PC-9 (cell line): ENCODE results near the gene CPED1. TPM values are rescaled to one million over a fixed set of nuclear protein-coding genes. Genes with fewer than 3 reads are reported as not detected.

ENCODE experiments used
- BruUV-seq: library from RNA; stranded (reverse); fragments of 400-500 nt; replicated peaks from 2 replicates; lab custom pipeline; 2021; lab: Mats Ljungman, UMichigan
- CTCF ChIA-PET: fragments of 300-600 bp; sonication (Branson Sonifier 250); formaldehyde crosslinking; loops from one replicate; lab custom pipeline; 2022; ENCODE audit warnings: antibody characterized with exemption; lab: Charles Lee
- POLR2A ChIA-PET: fragments of 300-600 bp; sonication (Branson Sonifier 250); formaldehyde crosslinking; loops from one replicate; lab custom pipeline; 2022; ENCODE audit warnings: antibody characterized with exemption; ENCODE audit not compliant: unreplicated experiment; lab: Charles Lee
- DNase-seq, 2 experiments: peaks; one replicate each; pipeline versions ENCODE4 v3.0.0 to v3.0.0-alpha.2; 2015 to 2022; ENCODE audit warnings: mixed read lengths in 1 of 2
- H2AFZ ChIP-seq: fragments of 200-600 bp; sonication (generic); 2 replicates; pipeline ENCODE4 v1.8.1; 2017; ENCODE audit warnings: antibody characterized with exemption
- H3F3A ChIP-seq: fragments of 200-600 bp; sonication (generic); 2 replicates; pipeline ENCODE4 v1.8.1; 2017; ENCODE audit warnings: antibody characterized with exemption, mild to moderate bottlenecking, low read depth; ENCODE audit not compliant: insufficient read depth
- H3K27ac ChIP-seq: fragments of 200-600 bp; sonication (generic); 2 replicates; pipeline ENCODE4 v1.6.1; 2016; ENCODE audit warnings: mixed run types
- H3K27me3 ChIP-seq: fragments of 200-600 bp; sonication (generic); 2 replicates; pipeline ENCODE4 v1.6.1; 2016; ENCODE audit warnings: low read depth, mixed run types; ENCODE audit not compliant: insufficient read depth
- H3K36me3 ChIP-seq: fragments of 200-600 bp; sonication (generic); 2 replicates; pipeline ENCODE4 v1.6.1; 2016; ENCODE audit warnings: low read depth, mixed run types
- H3K4me1 ChIP-seq: fragments of 200-600 bp; sonication (generic); replicated peaks from 2 replicates; pipeline ENCODE4 v1.6.1; 2016; ENCODE audit warnings: mixed run types; ENCODE audit not compliant: insufficient read depth
- H3K4me2 ChIP-seq: fragments of 200-600 bp; sonication (generic); 2 replicates; pipeline ENCODE4 v1.6.1; 2017; ENCODE audit warnings: mixed run types
- H3K4me3 ChIP-seq: fragments of 200-600 bp; sonication (generic); 2 replicates; pipeline ENCODE4 v1.6.1; 2016; ENCODE audit warnings: mixed run types
- H3K79me2 ChIP-seq: fragments of 200-600 bp; sonication (generic); 2 replicates; pipeline ENCODE4 v1.6.1; 2017; ENCODE audit warnings: low read depth, mixed run types
- H3K9me2 ChIP-seq: fragments of 200-600 bp; sonication (generic); 2 replicates; pipeline ENCODE4 v1.8.1; 2017; ENCODE audit warnings: mild to moderate bottlenecking; ENCODE audit not compliant: insufficient read depth
- H3K9me3 ChIP-seq: fragments of 200-600 bp; sonication (generic); 2 replicates; pipeline ENCODE4 v1.8.1; 2016; ENCODE audit warnings: low read depth; ENCODE audit not compliant: insufficient read depth
- H4K20me1 ChIP-seq: fragments of 200-600 bp; sonication (generic); 2 replicates; pipeline ENCODE4 v1.8.1; 2017; ENCODE audit not compliant: insufficient read depth
- CTCF ChIP-seq: fragments of 200-600 bp; sonication (generic); conservative IDR thresholded peaks from 2 replicates; pipeline ENCODE4 v1.6.1; 2017; ENCODE audit warnings: mixed run types, antibody characterized with exemption, mild to moderate bottlenecking, moderate library complexity
- EZH2 ChIP-seq: fragments of 200-600 bp; sonication (generic); IDR thresholded peaks from 2 replicates; pipeline ENCODE4 v1.8.0; 2017; ENCODE audit warnings: antibody characterized with exemption, low read depth
- intact Hi-C: fragments of 100-400 bp; cut with micrococcal nuclease; formaldehyde crosslinking; loops from one replicate; pipeline ENCODE4 v1.10.0; 2022; ENCODE audit not compliant: unreplicated experiment
- total RNA-seq: library from RNA; stranded (reverse); gene quantifications from 2 replicates; pipeline ENCODE4 v1.2.3, GENCODE V29; 2021

Gene CPED1
- total RNA-seq, 1 experiment from 2014 or later = 2.4 TPM

DNA sequence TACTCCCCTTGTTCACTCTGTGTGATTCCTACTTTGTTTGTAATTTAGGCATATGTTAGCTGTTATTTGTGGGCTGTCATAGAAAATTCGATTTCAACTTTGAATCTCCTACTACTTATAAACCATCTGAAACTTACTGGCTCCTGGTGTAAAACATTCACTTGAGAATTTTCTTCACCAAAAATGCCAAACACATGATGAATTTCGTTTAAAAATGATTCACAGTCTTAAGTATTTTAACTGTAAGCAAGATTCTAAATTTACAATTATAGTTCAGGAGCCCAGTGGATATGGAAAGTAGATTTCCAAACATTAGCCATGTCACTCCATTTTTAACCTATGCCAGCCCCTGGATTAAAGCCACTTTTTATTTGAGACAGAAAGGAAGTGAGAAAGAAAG is 3.1 kb downstream of the CPED1 start:
- no peak for DNase-seq
- no peak overlapping the region for H3K27ac ChIP-seq
- no peak overlapping the region for H2AFZ ChIP-seq
- no TSS peak for BruUV-seq
- no peak for TF ChIP-seq EZH2
- no peak for TF ChIP-seq CTCF
- ChIA-PET CTCF (interaction anchor here (0.7 kb wide), 1 partner anchor 25 kb away, joined by 3 read pairs; no protein-coding TSS in a partner anchor), POLR2A (no interaction called here)
- H3K9me2 ChIP-seq = peaks cover 3% of the 10 kb centered on the region; the same call in 1 of the 2 replicates
- H3K36me3 ChIP-seq = no peaks in the 10 kb centered on the region
- H4K20me1 ChIP-seq = no peaks in the 10 kb centered on the region
- no peaks in the 10 kb centered on the region for H3K9me3 ChIP-seq
- H3K27me3 ChIP-seq = no peaks in the 10 kb centered on the region
- H3K4me2 ChIP-seq = no peak overlapping the region
- H3K79me2 ChIP-seq = no peaks in the 10 kb centered on the region
- peaks cover 18% of the 10 kb centered on the region for H3K4me1 ChIP-seq
- intact Hi-C loops = no loop called here
- peaks cover 3% of the 10 kb centered on the region; the same call in 1 of the 2 replicates for H3F3A ChIP-seq
- no peak overlapping the region for H3K4me3 ChIP-seq

DNA sequence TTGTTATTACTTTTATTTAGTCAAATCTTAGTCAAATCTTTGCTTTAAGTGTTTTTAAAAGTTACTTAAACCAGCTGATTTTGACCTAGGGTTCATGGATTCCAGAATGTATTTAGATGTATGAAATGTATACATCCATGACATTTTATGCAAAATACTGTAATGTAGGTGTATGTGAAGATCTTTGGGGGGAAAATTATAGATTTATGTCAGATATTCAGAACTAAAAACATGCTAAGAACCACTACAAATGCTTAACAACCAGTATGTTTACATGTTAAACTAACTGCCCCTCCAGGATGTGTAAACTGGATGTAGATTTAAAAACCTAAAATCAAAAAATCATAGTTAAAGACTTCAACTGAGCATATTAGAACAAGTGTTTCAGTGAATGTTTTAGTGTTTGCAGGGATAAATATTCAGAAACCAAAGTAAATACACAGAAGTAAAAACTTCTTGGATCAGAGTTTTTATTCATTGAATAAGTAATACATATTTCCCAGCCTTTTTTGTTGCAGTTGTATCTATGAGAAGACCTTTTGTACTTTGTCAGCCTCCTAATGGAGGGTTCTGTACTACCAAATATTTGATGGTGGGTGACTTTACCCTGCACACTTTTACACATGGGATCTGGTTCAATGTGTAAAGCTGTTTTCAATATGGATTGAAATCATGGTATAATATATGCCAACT is 3.9 kb downstream of the CPED1 start:
- H3K4me1 ChIP-seq = peaks cover 19% of the 10 kb centered on the region
- TF ChIP-seq EZH2 = no peak
- no peak for TF ChIP-seq CTCF

DNA sequence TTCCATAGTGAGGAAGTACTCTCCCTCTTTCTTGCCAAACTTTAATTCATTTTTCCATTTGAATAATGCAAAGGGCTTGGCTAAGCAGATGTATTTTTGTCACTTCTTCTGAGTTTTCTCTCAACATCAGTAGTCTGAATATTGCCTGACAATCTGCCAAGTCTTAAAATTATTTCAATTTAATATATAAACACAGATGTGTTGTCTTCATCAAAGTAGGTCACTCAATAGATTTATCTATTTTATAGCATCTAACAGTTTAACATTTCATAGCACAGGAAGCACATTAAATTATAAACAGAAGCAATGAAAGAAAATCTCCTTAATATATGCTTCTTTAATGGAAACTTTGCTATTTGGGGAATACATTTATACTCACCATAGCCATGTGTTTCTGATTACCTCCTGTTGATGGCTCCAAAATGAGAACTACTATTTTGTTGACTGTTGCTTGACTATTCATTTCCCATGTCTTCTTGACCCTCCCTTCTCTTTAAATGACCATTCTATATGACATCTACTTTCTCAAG is 4.5 kb downstream of the CPED1 start:
- Histone ChIP-seq H3F3A (peaks cover 4% of the 10 kb centered on the region; the same call in 1 of the 2 replicates), H3K36me3 (no peaks in the 10 kb centered on the region), H3K9me2 (peaks cover 3% of the 10 kb centered on the region; the same call in 1 of the 2 replicates), H2AFZ (no peak overlapping the region), H3K27ac (no peak overlapping the region), H3K4me2 (no peak overlapping the region), H3K4me3 (no peak overlapping the region), H3K79me2 (no peaks in the 10 kb centered on the region), H3K27me3 (no peaks in the 10 kb centered on the region), H3K4me1 (peaks cover 16% of the 10 kb centered on the region), H4K20me1 (no peaks in the 10 kb centered on the region), H3K9me3 (no peaks in the 10 kb centered on the region)
- TF ChIP-seq CTCF (no peak), EZH2 (no peak)
- ChIA-PET CTCF (no interaction called here), POLR2A (no interaction called here)
- intact Hi-C loops = no loop called here
- DNase-seq = no peak
- BruUV-seq = no TSS peak

More for the DNA sequence above, 3.9 kb downstream of the CPED1 start:
- BruUV-seq = no TSS peak
- H3K27me3 ChIP-seq = no peaks in the 10 kb centered on the region
- H3K36me3 ChIP-seq = no peaks in the 10 kb centered on the region
- ChIA-PET CTCF (interaction anchor here (0.7 kb wide), 1 partner anchor 24 kb away, joined by 3 read pairs; no protein-coding TSS in a partner anchor), POLR2A (no interaction called here)
- H3K4me3 ChIP-seq = no peak overlapping the region
- H3K9me3 ChIP-seq = no peaks in the 10 kb centered on the region
- H3K79me2 ChIP-seq = no peaks in the 10 kb centered on the region
- H2AFZ ChIP-seq = no peak overlapping the region
- H3K27ac ChIP-seq = no peak overlapping the region
- DNase-seq = no peak
- intact Hi-C loops = no loop called here
- no peak overlapping the region for H3K4me2 ChIP-seq
- H3F3A ChIP-seq = peaks cover 4% of the 10 kb centered on the region; the same call in 1 of the 2 replicates
- no peaks in the 10 kb centered on the region for H4K20me1 ChIP-seq
- H3K9me2 ChIP-seq = peaks cover 3% of the 10 kb centered on the region; the same call in 1 of the 2 replicates
